PC-9 (cell line): ENCODE data around the gene EFCAB11.

Source experiments
- CTCF ChIP-seq: fragments of 200-600 bp; sonication (generic); conservative IDR thresholded peaks from 2 replicates; pipeline ENCODE4 v1.6.1; 2017; ENCODE audit warnings: mixed run types, antibody characterized with exemption, mild to moderate bottlenecking, moderate library complexity
- EZH2 ChIP-seq: fragments of 200-600 bp; sonication (generic); IDR thresholded peaks from 2 replicates; pipeline ENCODE4 v1.8.0; 2017; ENCODE audit warnings: antibody characterized with exemption, low read depth

- TF ChIP-seq CTCF (no peak), EZH2 (no peak)
Measured at GRCh38 chr14:89955022-89955744, 653 bp upstream of the EFCAB11 start.
